HG02678 (cell line): ENCODE data around the gene PCGF3.
"Not testable (repeated sequence)": the region's sequence is repeated elsewhere in the genome, so short reads cannot be mapped to it uniquely, and the experiment has no call there.

Experiments
- ATAC-seq: cut with Tn5 transposase; IDR thresholded peaks from one replicate; pipeline ENCODE4 v1.9.1; 2021; ENCODE audit warnings: mild to moderate bottlenecking, moderate library complexity; ENCODE audit not compliant: unreplicated experiment

PCGF3 gene

GRCh38 chr4:740011-740410 is 34.4 kb downstream of the PCGF3 start:
- no peak for ATAC-seq

GRCh38 chr4:740656-741282 is 35.1 kb downstream of the PCGF3 start:
- no peak for ATAC-seq

GRCh38 chr4:742096-742741 is 36.6 kb downstream of the PCGF3 start:
- ATAC-seq, result peak; percentile 14

GRCh38 chr4:742742-743311 is 37.2 kb downstream of the PCGF3 start:
- peak; percentile 59 for ATAC-seq

- no peak for ATAC-seq
Observed at GRCh38 chr4:743463-744211, 38.0 kb downstream of the PCGF3 start.

GRCh38 chr4:744212-744841 is 38.7 kb downstream of the PCGF3 start:
- ATAC-seq, result no peak

GRCh38 chr4:747546-748170 is 42.0 kb downstream of the PCGF3 start:
- no peak for ATAC-seq

- ATAC-seq, result no peak
Observed at GRCh38 chr4:748461-748860, 42.8 kb downstream of the PCGF3 start.

GRCh38 chr4:749698-750666 is 44.4 kb downstream of the PCGF3 start:
- no peak for ATAC-seq

GRCh38 chr4:751676-752075 is 46.0 kb downstream of the PCGF3 start:
- no peak for ATAC-seq

- no peak for ATAC-seq
Observed at GRCh38 chr4:752196-752861, 46.7 kb downstream of the PCGF3 start.

- ATAC-seq, result not testable (repeated sequence)
Observed at GRCh38 chr4:753186-753585, 47.6 kb downstream of the PCGF3 start.

- no peak for ATAC-seq
Observed at GRCh38 chr4:754221-755120, 48.8 kb downstream of the PCGF3 start.

- no peak for ATAC-seq
Observed at GRCh38 chr4:757111-757510, 51.5 kb downstream of the PCGF3 start.

GRCh38 chr4:759810-760209 is 54.2 kb downstream of the PCGF3 start:
- ATAC-seq, result not testable (repeated sequence)

GRCh38 chr4:760616-761015 is 55.0 kb downstream of the PCGF3 start:
- ATAC-seq, result no peak

- no peak for ATAC-seq
Observed at GRCh38 chr4:761086-761485, 55.5 kb downstream of the PCGF3 start.

GRCh38 chr4:761739-762138 is 56.1 kb downstream of the PCGF3 start:
- no peak for ATAC-seq
